Colonic mucosa (tissue), 4 donors: ENCODE data around the gene ANKRD62. TPM values are rescaled to one million over a fixed set of nuclear protein-coding genes. Genes with fewer than 3 reads are reported as not detected.
"Not testable (repeated sequence)": the region's sequence is repeated elsewhere in the genome, so short reads cannot be mapped to it uniquely, and the experiment has no call there.

ENCODE experiments used
- DNase-seq: peaks from one replicate; pipeline ENCODE4 v3.0.0-alpha.2; 2020
- H3K27ac ChIP-seq: fragments of 200-600 bp; one replicate; pipeline ENCODE4 v1.8.0; 2021
- H3K27me3 ChIP-seq: fragments of 200-600 bp; one replicate; pipeline ENCODE4 v1.8.0; 2021
- H3K36me3 ChIP-seq: fragments of 200-600 bp; one replicate; pipeline ENCODE4 v1.8.0; 2021
- H3K4me1 ChIP-seq: fragments of 200-600 bp; one replicate; pipeline ENCODE4 v1.8.0; 2021; ENCODE audit warnings: mild to moderate bottlenecking
- H3K4me3 ChIP-seq: fragments of 200-600 bp; one replicate; pipeline ENCODE4 v1.8.0; 2021
- H3K9ac ChIP-seq, 2 donors: one replicate each; pipeline ENCODE4 v1.7.0; 2013; ENCODE audit warnings: control low read depth in 2 of 2, low read depth in 2 of 2, low read length in 2 of 2
- H3K9me3 ChIP-seq: fragments of 200-600 bp; one replicate; pipeline ENCODE4 v1.8.0; 2021
- intact Hi-C: fragments of 100-400 bp; cut with DNase I; formaldehyde crosslinking; loops from one replicate; pipeline ENCODE4 v1.14.1; 2022
- total RNA-seq, 2 donors: library from RNA; stranded (reverse); fragmentation: NEBNext Ultra II Directional in 1 of 2; extraction: Animal tissue kit (Norgen Biotek cat#: 25700) in 1 of 2; gene quantifications; one replicate each; pipeline ENCODE4 v1.2.1, GENCODE V29; 2021
- TF ChIP-seq, protein P1 (sequence below): fragments of 200-600 bp; IDR thresholded peaks from one replicate; pipeline ENCODE4 v1.8.0; 2022; ENCODE audit warnings: antibody characterized with exemption, mild to moderate bottlenecking
- donor health status: healthy.
- donor health status: DM: no; HTN: no; CAD: no.
- donor health status: DM: no; HTN: no; CAD: no.

The ANKRD62 gene
- total RNA-seq, 2 donors from 2014 or later: 0.19 to 0.40 TPM

DNA sequence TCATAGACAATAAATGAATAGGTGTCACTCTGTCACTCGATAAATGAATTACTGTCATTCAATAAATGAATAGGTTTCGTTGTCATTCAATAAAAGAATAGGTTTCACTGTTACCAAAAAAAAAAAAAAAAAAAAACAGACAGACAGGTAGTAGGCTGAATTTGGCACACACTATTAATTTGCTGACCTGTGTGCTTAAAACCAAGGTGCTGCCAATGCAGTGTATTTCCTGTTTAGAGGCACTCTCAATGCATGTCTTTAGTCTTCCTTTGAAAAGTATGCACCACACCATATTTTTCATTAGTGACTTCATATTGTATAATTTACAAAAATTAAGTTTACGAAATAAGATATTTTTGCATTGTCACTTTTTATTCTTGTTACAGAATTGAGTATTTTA is 16.2 kb downstream of the ANKRD62 start:
- Histone ChIP-seq H3K27me3 (no peaks in the 10 kb centered on the region), H3K36me3 (no peaks in the 10 kb centered on the region), H3K9ac (no peak overlapping the region), H3K4me1 (no peaks in the 10 kb centered on the region), H3K27ac (no peak overlapping the region), H3K4me3 (no peak overlapping the region), H3K9me3 (no peaks in the 10 kb centered on the region)
- TF ChIP-seq, protein P1, sequence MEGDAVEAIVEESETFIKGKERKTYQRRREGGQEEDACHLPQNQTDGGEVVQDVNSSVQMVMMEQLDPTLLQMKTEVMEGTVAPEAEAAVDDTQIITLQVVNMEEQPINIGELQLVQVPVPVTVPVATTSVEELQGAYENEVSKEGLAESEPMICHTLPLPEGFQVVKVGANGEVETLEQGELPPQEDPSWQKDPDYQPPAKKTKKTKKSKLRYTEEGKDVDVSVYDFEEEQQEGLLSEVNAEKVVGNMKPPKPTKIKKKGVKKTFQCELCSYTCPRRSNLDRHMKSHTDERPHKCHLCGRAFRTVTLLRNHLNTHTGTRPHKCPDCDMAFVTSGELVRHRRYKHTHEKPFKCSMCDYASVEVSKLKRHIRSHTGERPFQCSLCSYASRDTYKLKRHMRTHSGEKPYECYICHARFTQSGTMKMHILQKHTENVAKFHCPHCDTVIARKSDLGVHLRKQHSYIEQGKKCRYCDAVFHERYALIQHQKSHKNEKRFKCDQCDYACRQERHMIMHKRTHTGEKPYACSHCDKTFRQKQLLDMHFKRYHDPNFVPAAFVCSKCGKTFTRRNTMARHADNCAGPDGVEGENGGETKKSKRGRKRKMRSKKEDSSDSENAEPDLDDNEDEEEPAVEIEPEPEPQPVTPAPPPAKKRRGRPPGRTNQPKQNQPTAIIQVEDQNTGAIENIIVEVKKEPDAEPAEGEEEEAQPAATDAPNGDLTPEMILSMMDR: no peak
- intact Hi-C loops: no loop called here
- DNase-seq: no peak

DNA sequence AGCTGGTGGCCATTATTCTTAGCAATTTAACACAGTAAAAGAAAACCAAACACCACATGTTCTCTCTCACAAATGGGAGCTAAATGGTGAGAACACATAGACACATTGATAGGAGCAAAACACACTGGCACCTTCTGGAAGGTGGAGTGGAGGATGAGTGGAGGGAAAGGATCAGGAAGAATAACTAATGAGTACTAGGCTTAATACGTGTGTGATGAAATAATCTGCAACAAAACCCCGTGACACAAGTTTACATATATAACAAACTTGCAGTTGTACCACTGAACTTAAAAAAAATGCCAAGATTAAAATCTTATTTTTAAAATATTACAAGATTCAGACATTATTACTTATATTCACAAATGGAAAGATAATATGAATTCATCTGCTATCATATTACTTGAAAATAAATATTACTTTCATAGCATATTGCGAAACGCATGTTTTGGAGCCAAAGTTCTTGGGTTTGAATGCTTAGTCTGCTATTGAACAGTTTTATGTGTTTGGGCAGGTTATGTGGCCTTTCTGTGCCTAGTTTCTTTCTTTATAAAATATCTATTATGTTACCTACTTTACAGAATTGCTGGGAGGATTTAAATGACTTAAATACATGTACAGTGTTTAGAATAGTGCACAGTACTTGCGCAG is 20.5 kb downstream of the ANKRD62 start:
- intact Hi-C loops: no loop called here
- H3K27me3 ChIP-seq: no peaks in the 10 kb centered on the region
- no peaks in the 10 kb centered on the region for H3K9me3 ChIP-seq
- no peak for DNase-seq
- no peak overlapping the region for H3K4me3 ChIP-seq
- no peak overlapping the region for H3K9ac ChIP-seq
- no peaks in the 10 kb centered on the region for H3K36me3 ChIP-seq
- TF ChIP-seq, protein P1: no peak
- H3K27ac ChIP-seq: no peak overlapping the region
- no peaks in the 10 kb centered on the region for H3K4me1 ChIP-seq

DNA sequence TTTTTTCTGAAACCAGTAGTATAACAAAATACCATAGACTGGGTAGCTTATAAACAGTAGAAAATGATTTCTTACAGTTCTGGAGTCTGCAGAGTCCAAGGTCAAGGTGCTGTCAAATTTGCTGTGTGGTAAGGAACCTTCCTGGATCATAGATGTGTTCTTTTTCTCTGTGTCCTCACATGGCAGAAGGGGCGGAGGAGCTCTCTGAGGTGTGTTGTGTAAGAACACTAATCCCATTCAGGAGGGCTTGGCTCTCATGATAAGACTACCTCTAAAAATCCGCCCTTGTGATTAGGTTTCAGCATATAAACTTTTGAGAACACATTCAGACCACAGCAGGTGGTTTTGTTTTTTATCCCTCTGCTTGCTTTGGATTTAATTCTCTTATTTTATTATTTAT is 25.7 kb downstream of the ANKRD62 start:
- H3K9ac ChIP-seq: no peak overlapping the region
- intact Hi-C loops: no loop called here
- no peaks in the 10 kb centered on the region for H3K36me3 ChIP-seq
- H3K4me1 ChIP-seq: no peaks in the 10 kb centered on the region
- no peaks in the 10 kb centered on the region for H3K9me3 ChIP-seq
- no peak for DNase-seq
- no peak overlapping the region for H3K27ac ChIP-seq
- TF ChIP-seq, protein P1: no peak
- no peak overlapping the region for H3K4me3 ChIP-seq
- no peaks in the 10 kb centered on the region for H3K27me3 ChIP-seq

- Histone ChIP-seq H3K4me3 (no peak overlapping the region), H3K27me3 (no peaks in the 10 kb centered on the region), H3K9me3 (no peaks in the 10 kb centered on the region), H3K4me1 (no peaks in the 10 kb centered on the region), H3K9ac (no peak overlapping the region), H3K36me3 (no peaks in the 10 kb centered on the region), H3K27ac (no peak overlapping the region)
- TF ChIP-seq, protein P1: no peak
- no peak for DNase-seq
- intact Hi-C loops: no loop called here
Observed at GRCh38 chr18:12121175-12122042, 27.8 kb downstream of the ANKRD62 start.

GRCh38 chr18:12122043-12122389 is 28.4 kb downstream of the ANKRD62 start:
- H3K9me3 ChIP-seq, intact Hi-C loops, DNase-seq: not testable (repeated sequence)

DNA sequence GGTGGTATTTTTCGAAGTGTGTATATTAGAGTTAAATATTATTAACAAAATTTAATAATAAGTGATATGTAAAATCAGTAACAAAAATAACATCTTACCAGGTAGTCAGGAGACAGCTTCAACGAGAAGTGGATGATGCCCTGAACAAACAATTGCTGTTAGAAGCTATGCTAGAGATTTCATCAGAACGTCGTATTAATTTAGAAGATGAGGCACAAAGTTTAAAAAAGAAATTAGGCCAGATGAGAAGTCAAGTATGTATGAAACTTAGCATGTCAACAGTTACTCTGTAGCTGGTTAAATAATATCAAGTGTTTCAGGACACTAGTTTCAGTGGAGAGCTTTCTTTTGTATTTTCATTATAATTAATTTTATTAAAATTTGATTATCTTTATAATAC is 34.0 kb downstream of the ANKRD62 start:
- H3K36me3 ChIP-seq, H3K27me3 ChIP-seq, H3K27ac ChIP-seq, H3K4me1 ChIP-seq, H3K9ac ChIP-seq, H3K9me3 ChIP-seq, intact Hi-C loops, DNase-seq, H3K4me3 ChIP-seq: not testable (repeated sequence)

More at GRCh38 chr18:12122043-12122389, 28.4 kb downstream of the ANKRD62 start:
- H3K27me3 ChIP-seq, H3K9ac ChIP-seq, H3K36me3 ChIP-seq, H3K4me1 ChIP-seq, H3K27ac ChIP-seq, H3K4me3 ChIP-seq: not testable (repeated sequence)

- intact Hi-C loops, DNase-seq, H3K36me3 ChIP-seq, H3K9ac ChIP-seq, H3K4me3 ChIP-seq, H3K4me1 ChIP-seq, H3K9me3 ChIP-seq, H3K27ac ChIP-seq, H3K27me3 ChIP-seq: not testable (repeated sequence)
Observed at GRCh38 chr18:12138831-12139230, 45.2 kb downstream of the ANKRD62 start.

DNA sequence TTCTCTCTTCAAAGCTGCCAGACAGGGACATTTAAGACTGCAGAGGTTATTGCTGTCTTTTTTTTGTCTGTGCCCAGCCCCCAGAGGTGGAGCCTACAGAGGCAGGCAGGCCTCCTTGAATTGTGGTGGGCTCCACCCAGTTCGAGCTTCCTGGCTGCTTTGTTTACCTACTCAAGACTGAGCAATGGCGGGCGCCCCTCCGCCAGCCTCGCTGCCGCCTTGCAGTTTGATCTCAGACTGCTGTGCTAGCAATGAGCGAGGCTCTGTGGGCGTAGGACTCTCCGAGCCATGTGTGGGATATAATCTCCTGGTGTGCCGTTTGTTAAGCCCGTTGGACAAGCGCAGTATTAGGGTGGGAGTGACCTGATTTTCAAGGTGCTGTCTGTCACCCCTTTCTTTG is 47.2 kb downstream of the ANKRD62 start:
- H3K4me1 ChIP-seq, H3K27me3 ChIP-seq, H3K9me3 ChIP-seq, DNase-seq, intact Hi-C loops, H3K27ac ChIP-seq, H3K9ac ChIP-seq, H3K4me3 ChIP-seq, H3K36me3 ChIP-seq: not testable (repeated sequence)

DNA sequence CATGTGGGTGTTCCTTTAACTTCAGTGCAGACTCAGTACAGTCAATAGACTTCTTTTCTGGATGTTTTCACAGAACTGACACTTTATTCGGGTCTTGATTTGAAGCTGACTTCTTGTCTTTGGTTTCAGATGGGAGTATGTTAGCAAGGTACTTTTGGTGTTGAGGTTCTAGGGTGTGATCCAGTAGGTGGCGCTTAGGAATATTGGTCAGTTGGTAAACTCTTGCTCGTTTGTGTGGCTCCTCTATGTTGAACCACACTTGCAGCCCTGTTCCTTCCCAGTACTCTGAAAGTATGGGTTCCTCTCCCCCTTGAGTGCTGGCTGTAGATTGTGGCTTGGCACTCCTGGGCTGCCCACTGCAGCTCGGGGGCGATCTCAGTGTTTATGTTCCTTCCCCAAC is 48.1 kb downstream of the ANKRD62 start:
- intact Hi-C loops, H3K9ac ChIP-seq: not testable (repeated sequence)

More for the DNA sequence above, 48.1 kb downstream of the ANKRD62 start:
- DNase-seq, H3K9me3 ChIP-seq, H3K36me3 ChIP-seq, H3K4me1 ChIP-seq, H3K4me3 ChIP-seq, H3K27ac ChIP-seq, H3K27me3 ChIP-seq: not testable (repeated sequence)
